GM21390 (cell line): ENCODE results near the gene CFP.
A peak's percentile ranks its signal among the peaks of the same experiment; 100 is the strongest.
"Not testable (repeated sequence)": the region's sequence is repeated elsewhere in the genome, so short reads cannot be mapped to it uniquely, and the experiment has no call there.

Experiments
- ATAC-seq: cut with Tn5 transposase; IDR thresholded peaks from one replicate; pipeline ENCODE4 v1.9.1; 2021; ENCODE audit not compliant: unreplicated experiment

The CFP gene

DNA sequence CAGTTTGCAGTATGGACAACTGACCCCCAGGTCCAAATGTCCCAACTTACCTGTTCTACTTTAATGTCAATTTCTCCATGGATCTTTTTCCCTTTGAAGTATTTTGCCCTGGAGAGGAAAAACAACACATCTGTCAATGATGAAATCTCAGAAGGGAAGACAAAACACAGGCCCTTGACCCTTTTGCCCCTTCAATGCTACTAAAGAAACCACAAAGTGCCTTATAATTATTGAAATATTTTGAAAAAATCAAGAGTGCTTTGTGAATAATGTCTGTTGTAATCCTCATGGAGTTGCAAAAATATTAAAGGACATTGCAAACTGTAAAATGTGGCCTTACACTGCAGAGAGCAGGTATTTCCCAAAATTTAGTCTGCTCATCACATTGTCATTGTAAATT is 22.6 kb downstream of the CFP start:
- ATAC-seq, result no peak

- ATAC-seq, result no peak
Observed at GRCh38 chrX:47605024-47605423, 24.7 kb downstream of the CFP start.

- not testable (repeated sequence) for ATAC-seq
Observed at GRCh38 chrX:47603125-47603524, 26.6 kb downstream of the CFP start.

GRCh38 chrX:47597222-47597621 is 32.5 kb downstream of the CFP start:
- no peak for ATAC-seq

- ATAC-seq, result no peak
Observed at GRCh38 chrX:47596256-47596655, 33.5 kb downstream of the CFP start.

GRCh38 chrX:47595716-47596251 is 33.9 kb downstream of the CFP start:
- no peak for ATAC-seq

GRCh38 chrX:47593522-47593921 is 36.2 kb downstream of the CFP start:
- ATAC-seq, result no peak

DNA sequence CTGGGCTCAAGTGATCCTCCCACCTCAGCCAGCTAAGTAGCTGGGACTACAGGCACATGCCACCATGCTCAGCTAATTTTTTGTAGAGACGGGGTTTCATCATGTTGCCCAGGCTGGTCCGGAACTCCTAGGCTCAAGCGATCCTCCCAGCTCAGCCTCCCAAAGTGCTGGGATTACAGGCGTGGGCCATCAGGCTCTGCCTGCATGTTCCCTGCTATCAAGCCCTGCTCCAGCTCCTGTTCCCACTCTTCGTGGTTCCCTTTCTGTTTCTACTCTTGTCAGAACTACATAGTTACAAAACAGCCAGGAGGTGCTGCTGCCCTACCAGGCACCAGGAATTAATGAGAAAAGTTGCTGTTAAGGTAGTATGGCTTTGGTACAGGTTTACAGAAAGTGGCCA is 38.7 kb downstream of the CFP start:
- ATAC-seq, result no peak

DNA sequence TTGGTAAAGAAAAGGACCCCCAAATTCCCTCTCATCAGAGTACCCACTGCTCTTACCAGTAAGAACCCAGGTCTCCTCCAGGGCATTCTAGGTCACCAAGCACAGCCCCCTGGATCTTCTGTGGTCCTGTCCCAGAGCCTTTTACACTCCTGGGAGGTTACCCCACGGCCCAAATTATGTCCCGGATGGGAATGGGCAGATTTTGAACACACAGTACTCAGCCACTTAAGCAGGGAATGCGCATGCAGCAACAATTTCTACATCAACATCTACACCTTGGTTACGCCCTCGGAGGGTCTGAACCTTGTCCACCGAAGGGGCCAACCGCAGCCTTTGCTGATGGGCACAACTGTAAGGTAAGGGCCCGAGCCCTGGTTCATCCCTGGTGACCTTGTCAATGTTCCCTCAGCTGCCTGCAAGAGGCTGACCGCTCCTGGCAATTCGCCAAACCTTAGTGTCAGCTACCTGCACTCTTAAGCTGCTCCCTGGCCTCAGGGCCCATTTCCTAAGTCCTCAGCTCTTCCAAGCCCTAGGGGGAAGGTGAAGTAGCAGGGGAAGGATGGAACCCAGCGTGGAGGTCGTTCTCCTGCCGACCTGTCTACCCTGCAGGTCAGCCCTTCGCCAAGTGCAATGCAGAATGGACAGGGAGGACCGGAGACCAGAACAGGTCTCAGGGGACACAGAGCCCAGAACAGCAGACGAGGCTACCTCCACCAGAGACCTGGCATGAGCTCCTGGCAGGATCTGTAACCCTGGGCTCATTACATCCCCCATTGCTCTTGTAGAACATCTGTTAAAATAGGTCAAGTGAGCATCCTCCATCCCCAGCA is 41.6 kb downstream of the CFP start:
- ATAC-seq, result no peak

DNA sequence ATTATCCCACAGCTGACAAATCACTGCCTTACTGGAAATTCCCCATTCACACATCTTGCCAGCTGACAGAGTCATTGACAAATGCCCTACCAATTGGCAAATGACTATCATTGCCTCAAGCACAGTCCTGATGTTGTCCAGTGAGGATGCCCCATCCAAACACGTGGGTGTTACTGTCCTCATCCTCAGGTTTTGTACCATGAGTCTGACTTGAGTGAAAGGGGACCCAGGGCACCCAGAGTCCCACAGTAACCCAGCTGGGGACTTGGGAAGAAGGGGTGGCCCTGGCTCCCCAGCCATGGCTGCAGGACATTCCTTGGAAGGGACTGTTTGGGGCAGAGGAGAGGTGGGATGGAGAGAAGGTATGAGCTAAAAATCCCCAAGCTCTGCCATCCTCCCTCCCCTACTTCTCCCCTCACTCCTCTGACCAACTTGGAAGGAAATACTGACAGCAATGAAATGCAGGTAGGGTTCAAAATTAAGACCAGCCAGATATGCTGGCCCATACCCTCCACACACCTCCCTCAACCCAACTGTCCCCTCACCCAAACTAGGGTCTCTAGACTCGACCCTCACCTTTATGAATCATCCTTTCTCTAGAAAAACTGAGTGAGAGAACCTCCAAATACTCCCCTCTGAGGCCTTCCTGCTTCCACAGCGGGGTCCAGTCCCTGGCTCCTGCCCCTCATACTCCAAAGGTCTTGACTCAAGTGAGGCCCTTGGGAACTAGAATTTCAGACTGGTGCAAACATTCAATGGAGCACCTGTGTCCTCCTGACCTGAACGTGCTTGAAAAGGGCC is 42.4 kb downstream of the CFP start:
- no peak for ATAC-seq

GRCh38 chrX:47586043-47586787 is 43.5 kb downstream of the CFP start:
- ATAC-seq, result no peak

DNA sequence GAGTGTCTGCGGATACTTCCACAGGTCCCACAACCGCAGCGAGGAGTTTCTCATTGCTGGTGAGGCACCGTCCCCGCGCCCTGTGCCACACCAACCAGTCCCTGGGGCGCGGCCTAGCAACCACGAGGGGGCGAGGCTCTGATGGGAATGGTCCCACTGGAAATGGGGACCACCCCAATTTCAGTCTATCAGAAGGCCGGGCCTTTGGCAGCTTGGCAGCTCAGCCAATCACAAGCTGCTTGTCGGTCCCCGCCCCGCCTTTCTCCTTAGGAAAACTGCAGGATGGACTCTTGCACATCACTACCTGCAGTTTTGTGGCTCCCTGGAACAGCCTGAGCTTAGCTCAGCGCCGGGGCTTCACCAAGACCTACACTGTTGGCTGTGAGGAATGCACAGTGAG is 44.5 kb downstream of the CFP start:
- ATAC-seq, result no peak

- ATAC-seq, result no peak
Observed at GRCh38 chrX:47584714-47585113, 45.0 kb downstream of the CFP start.

- no peak for ATAC-seq
Observed at GRCh38 chrX:47583240-47583861, 46.4 kb downstream of the CFP start.

DNA sequence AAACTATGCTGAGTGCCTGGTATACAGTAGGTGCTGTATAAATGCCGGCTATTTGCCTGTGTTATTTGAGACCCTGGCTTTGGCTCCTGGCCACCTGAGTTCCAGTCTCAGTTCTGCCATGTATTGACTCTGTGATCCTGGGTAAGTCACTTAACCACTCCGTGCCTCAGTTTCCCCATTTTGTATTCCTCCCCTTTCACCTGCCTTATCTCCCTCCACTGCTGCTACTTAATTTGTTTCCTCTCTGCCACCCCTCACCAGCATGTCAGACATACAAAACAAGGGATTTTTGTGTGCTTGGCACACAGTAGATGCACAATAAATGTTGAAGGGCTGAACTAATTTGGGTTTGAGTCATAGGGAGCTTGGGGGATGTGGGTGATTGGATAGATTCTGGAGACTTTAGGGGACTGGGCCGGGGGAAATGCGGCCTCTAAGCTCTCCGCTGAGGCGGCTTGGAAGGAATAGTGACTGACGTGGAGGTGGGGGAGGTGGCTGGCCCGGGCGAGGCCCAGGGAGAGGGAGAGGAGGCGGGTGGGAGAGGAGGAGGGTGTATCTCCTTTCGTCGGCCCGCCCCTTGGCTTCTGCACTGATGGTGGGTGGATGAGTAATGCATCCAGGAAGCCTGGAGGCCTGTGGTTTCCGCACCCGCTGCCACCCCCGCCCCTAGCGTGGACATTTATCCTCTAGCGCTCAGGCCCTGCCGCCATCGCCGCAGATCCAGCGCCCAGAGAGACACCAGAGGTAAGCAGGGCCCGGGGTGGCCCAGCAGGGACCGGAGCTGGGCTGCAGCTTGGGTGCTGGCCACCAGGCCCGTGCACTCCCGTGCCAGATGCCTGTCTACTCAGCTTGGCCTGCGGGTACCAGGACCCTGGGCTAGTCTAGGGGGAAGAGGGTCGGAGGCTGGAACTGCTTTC is 47.7 kb downstream of the CFP start, which contains the start of gene TIMP1:
TIMP1 (plus strand) TSS at position 706 of the 917 bp plus-strand sequence. CDS start 980 bp downstream, outside the sequence.
- ATAC-seq, result peak; percentile 84

- no peak for ATAC-seq
Observed at GRCh38 chrX:47579537-47579936, 50.2 kb downstream of the CFP start.

GRCh38 chrX:47578692-47579091 is 51.0 kb downstream of the CFP start:
- ATAC-seq, result no peak

GRCh38 chrX:47577901-47578300 is 51.8 kb downstream of the CFP start:
- no peak for ATAC-seq

DNA sequence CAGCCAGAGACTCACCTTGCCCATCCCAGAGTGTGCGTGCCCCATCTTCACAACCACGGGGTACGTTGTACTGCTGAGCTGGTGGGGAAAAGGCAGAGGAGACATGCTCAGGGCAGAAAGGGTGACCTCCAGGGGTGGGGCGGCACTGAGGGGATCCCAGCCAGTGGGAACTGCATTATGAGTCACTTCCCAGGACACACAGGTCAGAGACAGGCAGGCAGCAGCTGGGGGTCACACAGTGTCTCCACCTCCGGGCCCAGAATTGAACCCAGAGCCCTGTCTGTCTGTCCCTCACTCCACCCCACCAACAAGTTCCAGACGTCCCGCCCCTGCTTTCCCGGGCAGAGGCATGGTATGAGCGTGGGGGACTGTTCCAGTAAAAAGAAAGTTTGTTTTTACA is 52.3 kb downstream of the CFP start:
- no peak for ATAC-seq
